Pancreas (tissue), 10 donors: ENCODE measurements around the gene LRP5. TPM values are rescaled to one million over a fixed set of nuclear protein-coding genes. Genes with fewer than 3 reads are reported as not detected.
A peak's percentile ranks its signal among the peaks of the same experiment; 100 is the strongest.

Experiments
- ATAC-seq, 4 donors: fragments of 200-7000 bp; cut with Tn5 transposase; one replicate each; pipeline versions ENCODE4 v1.8.0 to v1.9.1; 2020; ENCODE audit warnings: mild to moderate bottlenecking in 4 of 4, moderate library complexity in 4 of 4
- DNase-seq, 6 donors: peaks; one replicate each; pipeline ENCODE4 v3.0.0-alpha.2; 2020
- FAIRE-seq: peaks from 2 replicates; lab custom pipeline; 2012; peaks lifted over from hg19 to GRCh38; lab: Jason Lieb, UNC
- H3K27ac ChIP-seq, 4 donors: fragments of 200-600 bp; sonication (generic); 1 replicate in 3 of 4; 2 replicates in 1 of 4; pipeline versions ENCODE4 v1.5.0 to v1.8.0; 2020
- H3K27me3 ChIP-seq, 4 donors: fragments of 200-600 bp; one replicate each; pipeline ENCODE4 v1.8.0; 2021
- H3K36me3 ChIP-seq, 3 donors: fragments of 200-600 bp; sonication (generic) in 1 of 3; one replicate each; pipeline versions ENCODE4 v1.5.0 to v1.8.0; 2020 to 2021
- H3K4me1 ChIP-seq, 3 donors: fragments of 200-600 bp; one replicate each; pipeline ENCODE4 v1.8.0; 2021
- H3K4me3 ChIP-seq, 4 donors: fragments of 200-600 bp; sonication (generic) in 2 of 4; one replicate each; pipeline versions ENCODE4 v1.5.0 to v1.8.0; 2020 to 2021
- H3K9me3 ChIP-seq, 4 donors: fragments of 200-600 bp; one replicate each; pipeline ENCODE4 v1.8.0; 2021
- WGBS, 2 donors: extraction: QIAGEN DNeasy Blood & Tissue Kit; methylation state at CpG; one replicate each; pipeline ENCODE4 v1.1.7; 2013; 5-methylcytosine and 5-hydroxymethylcytosine counted together
- intact Hi-C, 3 donors: fragments of 100-400 bp; cut with DNase I; formaldehyde crosslinking; loops; one replicate each; pipeline versions ENCODE4 v1.11.1 to v1.14.2; 2022
- polyA plus RNA-seq, 2 donors: library from polyadenylated mRNA; stranded (reverse); fragments of 200-250 nt; gene quantifications; one replicate each; pipeline ENCODE4 v1.2.3, GENCODE V29; 2013
- total RNA-seq, 6 donors: library from RNA; stranded (reverse); fragmentation: NEBNext Ultra II Directional in 4 of 6; extraction: Animal tissue kit (Norgen Biotek cat#: 25700) in 4 of 6; gene quantifications; one replicate each; pipeline versions ENCODE4 v1.2.1 to v1.2.4, GENCODE V29; 2021 to 2023
- TF ChIP-seq, protein P1 (sequence below), 4 donors: fragments of 200-600 bp; sonication (generic) in 3 of 4; IDR thresholded peaks; one replicate each; pipeline versions ENCODE4 v1.5.0 to v1.8.0; 2021; ENCODE audit warnings: antibody characterized with exemption in 4 of 4
- donor health status: healthy with polysubstance abuse.
- donor health status: DM: no; HTN: no; CAD: no; lungs with moderate emphysema.
- donor health status: DM: no; HTN: no; CAD: no.
- donor health status: control.
- donor health status: control.
- donor health status: Bipolar disorder and iron deficiency.
- donor health status: DM: yes; HTN: yes; CAD: no.
- donor health status: DM: no; HTN: no; CAD: no.
- donor health status: DM: no; HTN: no; CAD: no.
- donor health status: DM: yes; HTN: yes; CAD: no.

Gene LRP5
- total and polyA plus RNA-seq, 8 donors, result 27.4 to 62.8 (median 32.5) TPM

DNA sequence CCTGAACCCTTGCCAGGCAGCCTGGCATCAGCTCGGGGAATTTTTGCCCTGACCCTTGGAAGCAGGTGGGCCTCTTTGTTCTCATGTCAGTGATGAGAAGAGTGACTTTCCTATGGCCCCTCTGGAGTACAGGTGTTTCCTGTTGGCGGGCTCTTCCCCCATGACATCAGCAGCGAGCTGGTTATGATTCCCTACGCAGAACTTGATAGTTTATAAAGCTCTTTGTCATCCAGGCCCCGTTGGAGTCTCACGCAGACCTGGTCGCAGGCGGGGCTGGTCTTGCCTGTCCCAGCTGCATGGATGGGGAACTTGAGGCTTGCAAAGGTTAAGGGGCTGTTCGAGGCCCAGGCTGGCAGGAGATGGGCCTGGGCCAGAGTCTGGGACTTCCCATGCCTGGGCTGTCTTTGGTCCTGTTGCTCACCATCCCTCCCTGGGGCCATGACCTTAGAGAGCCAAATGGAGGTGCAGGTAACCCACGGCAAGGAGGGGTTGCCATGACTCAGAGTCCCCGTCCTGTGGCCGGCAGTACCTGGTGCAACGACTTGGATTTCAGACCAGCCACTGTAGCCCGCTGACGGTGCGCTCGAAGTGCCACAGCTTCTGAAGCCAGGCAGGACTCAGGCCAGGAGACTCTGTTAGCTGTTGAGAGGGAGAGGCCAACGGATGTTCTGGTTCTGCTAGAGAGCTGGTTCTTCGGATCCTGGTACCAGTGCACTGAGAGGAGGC is 102.3 kb downstream of the LRP5 start:
- TF ChIP-seq, protein P1, sequence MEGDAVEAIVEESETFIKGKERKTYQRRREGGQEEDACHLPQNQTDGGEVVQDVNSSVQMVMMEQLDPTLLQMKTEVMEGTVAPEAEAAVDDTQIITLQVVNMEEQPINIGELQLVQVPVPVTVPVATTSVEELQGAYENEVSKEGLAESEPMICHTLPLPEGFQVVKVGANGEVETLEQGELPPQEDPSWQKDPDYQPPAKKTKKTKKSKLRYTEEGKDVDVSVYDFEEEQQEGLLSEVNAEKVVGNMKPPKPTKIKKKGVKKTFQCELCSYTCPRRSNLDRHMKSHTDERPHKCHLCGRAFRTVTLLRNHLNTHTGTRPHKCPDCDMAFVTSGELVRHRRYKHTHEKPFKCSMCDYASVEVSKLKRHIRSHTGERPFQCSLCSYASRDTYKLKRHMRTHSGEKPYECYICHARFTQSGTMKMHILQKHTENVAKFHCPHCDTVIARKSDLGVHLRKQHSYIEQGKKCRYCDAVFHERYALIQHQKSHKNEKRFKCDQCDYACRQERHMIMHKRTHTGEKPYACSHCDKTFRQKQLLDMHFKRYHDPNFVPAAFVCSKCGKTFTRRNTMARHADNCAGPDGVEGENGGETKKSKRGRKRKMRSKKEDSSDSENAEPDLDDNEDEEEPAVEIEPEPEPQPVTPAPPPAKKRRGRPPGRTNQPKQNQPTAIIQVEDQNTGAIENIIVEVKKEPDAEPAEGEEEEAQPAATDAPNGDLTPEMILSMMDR (IDR thresholded peaks at IDR 0.05), result no peak
- WGBS, 2 donors, result 79 to 90% methylated on average over 19 of the region's 19 CpGs
- intact Hi-C loops, result no loop called here
- no peak overlapping the region for H3K27ac ChIP-seq
- FAIRE-seq (no peak), DNase-seq (no peak), ATAC-seq (no peak)
- no peaks in the 10 kb centered on the region for H3K9me3 ChIP-seq
- no peaks in the 10 kb centered on the region for H3K27me3 ChIP-seq
- H3K4me1 ChIP-seq, result no peaks in the 10 kb centered on the region
- no peak overlapping the region for H3K4me3 ChIP-seq
- peaks cover 0 to 71% (median 30%) of the 10 kb centered on the region in 3 donors for H3K36me3 ChIP-seq

DNA sequence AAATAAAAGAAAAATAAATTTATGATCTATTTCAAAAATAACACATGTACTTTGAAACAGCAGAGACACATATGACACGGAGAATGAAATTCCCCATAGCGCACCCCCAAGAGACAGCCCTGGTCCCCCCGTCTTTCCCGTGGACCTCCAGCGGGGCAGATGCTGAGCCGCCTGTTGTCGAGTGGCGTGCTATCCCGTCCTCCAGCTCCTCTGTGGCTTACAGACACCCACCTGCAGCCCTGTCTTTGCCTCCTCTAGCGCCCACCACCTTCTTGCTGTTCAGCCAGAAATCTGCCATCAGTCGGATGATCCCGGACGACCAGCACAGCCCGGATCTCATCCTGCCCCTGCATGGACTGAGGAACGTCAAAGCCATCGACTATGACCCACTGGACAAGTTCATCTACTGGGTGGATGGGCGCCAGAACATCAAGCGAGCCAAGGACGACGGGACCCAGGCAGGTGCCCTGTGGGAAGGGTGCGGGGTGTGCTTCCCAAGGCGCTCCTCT is 103.7 kb downstream of the LRP5 start:
- intact Hi-C loops, result no loop called here
- TF ChIP-seq, protein P1 (IDR thresholded peaks at IDR 0.05), result no peak
- H3K36me3 ChIP-seq, result peaks cover 0 to 57% (median 27%) of the 10 kb centered on the region in 3 donors
- DNase-seq (no peak), ATAC-seq (no peak), FAIRE-seq (no peak)
- no peaks in the 10 kb centered on the region for H3K9me3 ChIP-seq
- H3K4me1 ChIP-seq, result no peaks in the 10 kb centered on the region
- no peak overlapping the region for H3K27ac ChIP-seq
- WGBS, 2 donors, result 86 to 89% methylated on average over 22 of the region's 22 CpGs
- H3K27me3 ChIP-seq, result no peaks in the 10 kb centered on the region
- no peak overlapping the region for H3K4me3 ChIP-seq

DNA sequence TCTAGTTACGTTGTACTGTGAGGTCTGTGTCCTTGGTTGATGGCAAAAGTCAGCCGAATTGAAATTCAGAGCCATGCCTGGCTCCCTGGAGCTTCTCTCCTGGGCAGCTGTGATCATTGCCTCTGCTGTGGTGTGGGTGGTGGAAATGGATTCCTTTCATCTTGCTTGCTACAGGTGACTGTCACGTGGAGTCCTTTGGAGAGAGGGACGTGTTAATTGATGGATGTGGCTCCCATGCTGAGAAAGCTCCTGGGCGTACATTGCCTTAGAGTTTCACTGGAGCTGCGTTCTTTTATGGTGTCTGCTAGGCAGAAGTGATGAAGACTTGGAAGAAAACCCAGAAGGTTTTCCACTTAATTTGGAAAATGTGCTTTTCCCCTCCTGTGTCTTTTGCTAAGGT is 106.3 kb downstream of the LRP5 start:
- Histone ChIP-seq H3K4me1 (no peaks in the 10 kb centered on the region), H3K9me3 (no peaks in the 10 kb centered on the region), H3K36me3 (peaks cover 0 to 35% (median 12%) of the 10 kb centered on the region in 3 donors), H3K27me3 (no peaks in the 10 kb centered on the region), H3K4me3 (no peak overlapping the region), H3K27ac (no peak overlapping the region)
- WGBS, 2 donors, result 80 to 86% methylated on average over 6 of the region's 6 CpGs
- FAIRE-seq (no peak), DNase-seq (no peak), ATAC-seq (no peak)
- intact Hi-C loops, result no loop called here
- TF ChIP-seq, protein P1 (IDR thresholded peaks at IDR 0.05), result no peak

DNA sequence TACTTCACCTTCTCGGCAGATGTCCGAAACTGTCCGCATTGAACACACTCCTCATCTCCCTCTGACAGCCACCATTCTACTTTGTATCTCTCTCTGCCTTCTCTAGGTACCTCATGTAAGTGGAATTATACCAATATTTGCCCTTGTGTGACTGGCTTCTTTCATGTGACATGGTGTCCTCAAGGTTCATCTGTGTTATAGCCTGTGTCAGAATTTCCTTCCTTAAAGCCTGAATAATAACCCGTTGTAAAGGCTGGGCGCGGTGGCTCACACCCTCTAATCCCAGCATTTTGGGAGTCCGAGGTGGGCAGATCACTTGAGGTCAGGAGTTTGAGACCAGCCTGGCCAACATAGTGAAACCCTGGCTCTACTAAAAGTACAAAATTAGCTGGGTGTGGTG is 107.8 kb downstream of the LRP5 start:
- no peak overlapping the region for H3K27ac ChIP-seq
- H3K4me1 ChIP-seq, result no peaks in the 10 kb centered on the region
- TF ChIP-seq, protein P1 (IDR thresholded peaks at IDR 0.05), result no peak
- no peaks in the 10 kb centered on the region for H3K9me3 ChIP-seq
- H3K27me3 ChIP-seq, result no peaks in the 10 kb centered on the region
- peaks cover 0 to 35% (median 9%) of the 10 kb centered on the region in 3 donors for H3K36me3 ChIP-seq
- DNase-seq (no peak), ATAC-seq (no peak), FAIRE-seq (no peak)
- 96 to 99% methylated on average over 7 of the region's 7 CpGs for WGBS, 2 donors
- intact Hi-C loops, result no loop called here
- H3K4me3 ChIP-seq, result no peak overlapping the region

DNA sequence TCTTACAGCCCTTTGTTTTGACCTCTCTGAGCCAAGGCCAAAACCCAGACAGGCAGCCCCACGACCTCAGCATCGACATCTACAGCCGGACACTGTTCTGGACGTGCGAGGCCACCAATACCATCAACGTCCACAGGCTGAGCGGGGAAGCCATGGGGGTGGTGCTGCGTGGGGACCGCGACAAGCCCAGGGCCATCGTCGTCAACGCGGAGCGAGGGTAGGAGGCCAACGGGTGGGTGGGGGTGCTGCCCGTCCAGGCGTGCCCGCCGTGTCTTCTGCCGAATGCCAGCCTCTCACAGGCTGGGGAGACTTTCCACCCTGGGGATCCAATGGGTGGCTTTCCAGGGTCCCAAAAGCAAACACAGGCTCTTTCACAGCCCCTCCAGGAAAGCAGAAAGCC is 111.1 kb downstream of the LRP5 start:
- no peak for ATAC-seq
- H3K27ac ChIP-seq, result no peak overlapping the region
- peak in 1 of 6 donors; percentile 70 for DNase-seq
- TF ChIP-seq, protein P1 (IDR thresholded peaks at IDR 0.05), result no peak
- no peaks in the 10 kb centered on the region for H3K27me3 ChIP-seq
- no peak for FAIRE-seq
- intact Hi-C loops, result no loop called here
- H3K4me1 ChIP-seq, result no peaks in the 10 kb centered on the region
- WGBS, 2 donors, result 95 to 97% methylated on average over 21 of the region's 21 CpGs
- no peak overlapping the region for H3K4me3 ChIP-seq
- peaks cover 0 to 37% (median 13%) of the 10 kb centered on the region in 3 donors for H3K36me3 ChIP-seq
- H3K9me3 ChIP-seq, result no peaks in the 10 kb centered on the region
